AG04450 (cell line): ENCODE results near the gene MEIOB. TPM values are rescaled to one million over a fixed set of nuclear protein-coding genes. Genes with fewer than 3 reads are reported as not detected.

Experiments used
- CTCF ChIA-PET: fragments of 300-600, 350-600 bp; formaldehyde crosslinking; extraction: SDS; loops from one replicate; lab custom pipeline; 2022; ENCODE audit warnings: antibody characterized with exemption, inconsistent platforms; lab: Charles Lee
- POLR2A ChIA-PET: fragments of 350-600 bp; formaldehyde crosslinking; extraction: SDS; loops from one replicate; lab custom pipeline; 2021; ENCODE audit warnings: antibody characterized with exemption, inconsistent platforms; lab: Yijun Ruan, JAX
- DNase-seq: peaks from one replicate; pipeline ENCODE4 v3.0.0-alpha.2; 2011; ENCODE audit warnings: low read depth, low spot score
- H3K27ac ChIP-seq: one replicate; pipeline ENCODE4 v1.5.1; 2012; ENCODE audit warnings: low read depth, low read length, control low read depth
- H3K27me3 ChIP-seq: one replicate; pipeline ENCODE4 v1.6.0; 2012; ENCODE audit warnings: low read length; ENCODE audit not compliant: control insufficient read depth, insufficient read depth
- H3K4me3 ChIP-seq: 2 replicates; pipeline ENCODE4 v1.5.1; 2011; ENCODE audit warnings: mild to moderate bottlenecking, low read depth, low read length, control low read depth
- H3K9me3 ChIP-seq: 2 replicates; pipeline ENCODE4 v1.5.1; 2012; ENCODE audit warnings: low read length; ENCODE audit not compliant: control insufficient read depth, insufficient read depth
- polyA plus RNA-seq: library from polyadenylated mRNA; depleted of rRNA; stranded (reverse); fragments of >200 nt; gene quantifications from 2 replicates; pipeline ENCODE4 v1.2.3, GENCODE V29; 2011
- TF ChIP-seq, protein P1 (sequence below): IDR thresholded peaks from 2 replicates; pipeline ENCODE4 v1.5.1; 2011; ENCODE audit warnings: low read depth, low read length, control low read depth, inconsistent platforms

Gene MEIOB
- polyA plus RNA-seq, 1 experiment: 0.04 TPM

DNA sequence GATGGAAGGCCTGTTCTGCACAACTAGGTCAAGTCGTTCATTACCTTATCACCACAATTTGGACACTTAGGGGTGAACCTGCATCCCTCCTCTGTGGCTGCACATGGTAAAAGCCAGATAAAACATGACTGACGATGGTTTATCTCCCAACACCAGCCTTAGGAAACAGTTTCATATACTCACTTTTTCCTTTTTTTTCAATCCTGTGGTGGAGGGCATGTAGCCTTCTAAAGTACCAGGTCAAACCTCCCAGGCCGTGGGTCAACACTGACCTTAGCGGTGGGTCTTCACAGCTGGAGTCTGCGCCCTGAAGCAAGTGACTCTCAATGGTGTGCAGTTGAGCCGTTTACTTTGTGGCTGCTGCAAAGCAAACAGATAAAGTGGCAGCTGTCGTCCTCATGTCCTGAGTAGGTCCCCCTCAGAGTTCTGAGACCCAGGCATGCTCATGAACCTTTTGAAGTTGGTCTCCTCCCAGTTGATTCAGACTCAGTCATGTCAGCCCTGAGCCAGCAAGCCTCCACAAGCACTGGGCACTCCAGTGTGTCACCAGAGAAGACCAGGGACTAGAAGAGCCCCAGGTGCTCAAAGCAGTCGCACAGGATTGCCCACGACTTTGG is 39.0 kb downstream of the MEIOB start:
- CTCF ChIA-PET: no interaction called here

DNA sequence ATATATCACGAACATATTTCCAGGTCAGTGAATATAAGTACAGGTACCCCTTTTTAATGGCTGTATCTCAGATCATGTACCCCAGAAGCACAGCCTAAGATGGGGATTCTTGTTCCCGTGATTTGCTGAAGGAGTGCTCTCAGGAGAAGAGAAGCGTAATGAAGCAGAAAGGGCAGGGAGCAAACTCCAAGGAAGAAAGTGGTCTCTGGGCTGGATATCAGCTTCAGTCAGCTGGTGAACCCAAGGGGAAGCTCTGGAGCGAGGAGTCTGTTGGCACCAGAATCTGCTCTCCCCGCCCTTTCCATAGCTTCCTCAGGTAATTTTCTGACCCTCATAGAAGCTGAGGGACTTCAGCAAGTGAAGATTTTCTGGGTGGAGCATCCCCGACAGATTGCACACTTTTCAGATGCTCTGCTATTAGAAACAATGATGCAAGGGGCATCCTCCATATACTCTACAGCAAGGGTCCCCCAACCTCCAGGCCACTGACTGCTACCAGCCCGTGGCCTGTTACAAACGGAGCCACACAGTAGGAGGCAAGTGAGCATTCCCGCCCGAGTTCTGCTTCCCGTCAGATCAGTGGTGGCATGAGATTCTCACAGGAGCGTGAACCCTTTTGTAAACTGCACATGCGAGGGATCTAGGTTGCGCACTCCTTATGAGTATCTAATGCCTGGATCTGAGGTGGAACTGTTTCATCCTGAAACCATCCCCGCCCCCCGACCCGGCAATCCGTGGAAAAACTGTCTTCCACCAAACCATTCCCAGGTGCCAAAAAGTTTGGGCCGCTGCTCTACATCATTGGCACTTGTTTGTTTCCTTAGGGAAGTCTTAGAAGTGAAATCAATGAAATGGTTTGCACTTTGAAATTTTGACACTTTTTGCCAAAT is 40.5 kb downstream of the MEIOB start:
- ChIA-PET POLR2A (no interaction called here), CTCF (no interaction called here)
- TF ChIP-seq, protein P1, sequence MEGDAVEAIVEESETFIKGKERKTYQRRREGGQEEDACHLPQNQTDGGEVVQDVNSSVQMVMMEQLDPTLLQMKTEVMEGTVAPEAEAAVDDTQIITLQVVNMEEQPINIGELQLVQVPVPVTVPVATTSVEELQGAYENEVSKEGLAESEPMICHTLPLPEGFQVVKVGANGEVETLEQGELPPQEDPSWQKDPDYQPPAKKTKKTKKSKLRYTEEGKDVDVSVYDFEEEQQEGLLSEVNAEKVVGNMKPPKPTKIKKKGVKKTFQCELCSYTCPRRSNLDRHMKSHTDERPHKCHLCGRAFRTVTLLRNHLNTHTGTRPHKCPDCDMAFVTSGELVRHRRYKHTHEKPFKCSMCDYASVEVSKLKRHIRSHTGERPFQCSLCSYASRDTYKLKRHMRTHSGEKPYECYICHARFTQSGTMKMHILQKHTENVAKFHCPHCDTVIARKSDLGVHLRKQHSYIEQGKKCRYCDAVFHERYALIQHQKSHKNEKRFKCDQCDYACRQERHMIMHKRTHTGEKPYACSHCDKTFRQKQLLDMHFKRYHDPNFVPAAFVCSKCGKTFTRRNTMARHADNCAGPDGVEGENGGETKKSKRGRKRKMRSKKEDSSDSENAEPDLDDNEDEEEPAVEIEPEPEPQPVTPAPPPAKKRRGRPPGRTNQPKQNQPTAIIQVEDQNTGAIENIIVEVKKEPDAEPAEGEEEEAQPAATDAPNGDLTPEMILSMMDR: no peak

More for the DNA sequence above, 39.0 kb downstream of the MEIOB start:
- Histone ChIP-seq H3K4me3 (no peak overlapping the region), H3K27me3 (no peaks in the 10 kb centered on the region), H3K9me3 (no peaks in the 10 kb centered on the region), H3K27ac (no peak overlapping the region)
- POLR2A ChIA-PET: no interaction called here
- TF ChIP-seq, protein P1: no peak
- no peak for DNase-seq

DNA sequence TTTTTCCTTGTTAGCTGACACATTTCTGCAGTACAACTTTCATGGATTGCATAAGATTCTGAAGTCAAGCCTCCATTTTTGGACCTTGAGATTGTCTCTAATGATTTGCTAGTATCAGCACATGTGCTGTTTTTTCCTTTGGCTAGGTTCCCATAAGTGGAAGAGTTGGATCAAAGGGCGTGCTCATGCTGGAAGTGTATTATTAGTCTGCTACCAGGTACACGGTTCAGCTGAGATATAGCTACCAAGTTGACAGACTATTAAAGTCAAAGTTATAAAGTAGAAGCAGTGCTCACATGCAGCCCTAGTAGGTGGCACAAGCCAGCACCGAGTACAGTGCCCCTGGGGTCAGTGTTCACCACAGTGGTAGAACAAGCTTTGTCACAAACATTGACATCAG is 41.8 kb downstream of the MEIOB start:
- TF ChIP-seq, protein P1: no peak
- no peak for DNase-seq

More for the DNA sequence above, 40.5 kb downstream of the MEIOB start:
- DNase-seq: no peak
- Histone ChIP-seq H3K4me3 (no peak overlapping the region), H3K27ac (no peak overlapping the region), H3K27me3 (no peaks in the 10 kb centered on the region), H3K9me3 (peaks cover 3% of the 10 kb centered on the region; the same call in 1 of the 2 replicates)

DNA sequence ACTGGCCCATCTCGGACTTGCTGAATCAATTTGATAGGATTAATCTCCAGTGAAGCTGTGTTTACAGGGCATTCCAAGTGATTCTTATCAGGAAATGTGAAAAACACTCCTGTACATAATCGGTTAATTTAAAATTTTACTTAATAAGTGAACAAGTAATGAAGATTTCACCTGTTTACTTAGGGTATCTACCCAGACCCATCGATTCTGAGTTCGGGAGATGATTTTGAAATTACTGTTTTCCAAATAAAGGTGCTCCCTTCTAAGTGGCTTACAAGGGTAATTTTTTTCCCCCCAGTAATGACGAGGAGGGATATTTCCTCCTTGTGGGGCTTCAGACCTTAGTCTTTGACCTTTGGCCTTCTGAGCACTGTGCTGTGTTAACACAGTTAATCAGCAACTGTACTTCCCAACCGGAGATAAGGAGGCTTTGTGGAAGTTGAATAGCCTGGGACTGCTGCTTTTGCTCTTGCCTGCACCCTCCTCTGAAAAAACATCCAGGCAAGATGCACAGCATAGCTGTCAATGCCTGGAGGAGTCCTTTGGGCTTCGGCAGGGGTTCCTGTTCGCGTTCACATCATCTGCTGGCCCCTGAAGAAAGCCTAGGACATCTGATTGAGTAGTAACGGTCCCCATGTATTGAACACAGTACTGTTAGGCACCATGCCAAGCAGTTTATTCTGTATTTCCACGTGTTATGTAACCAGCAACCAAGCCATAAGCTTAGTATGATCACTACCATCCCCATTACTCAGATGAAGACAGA is 43.1 kb downstream of the MEIOB start:
- Histone ChIP-seq H3K27me3 (no peaks in the 10 kb centered on the region), H3K9me3 (peaks cover 3% of the 10 kb centered on the region; the same call in 1 of the 2 replicates), H3K27ac (no peak overlapping the region), H3K4me3 (peak overlapping the region; percentile 96)
- POLR2A ChIA-PET: no interaction called here
- CTCF ChIA-PET: no interaction called here
- no peak for DNase-seq
- TF ChIP-seq, protein P1: no peak

More for the DNA sequence above, 41.8 kb downstream of the MEIOB start:
- ChIA-PET POLR2A (no interaction called here), CTCF (no interaction called here)
- H3K9me3 ChIP-seq: peaks cover 3% of the 10 kb centered on the region; the same call in 1 of the 2 replicates
- no peaks in the 10 kb centered on the region for H3K27me3 ChIP-seq
- no peak overlapping the region for H3K27ac ChIP-seq
- H3K4me3 ChIP-seq: no peak overlapping the region
